Measurements from ENCODE around the gene SLC35D2.

- TF ChIP-seq CTCF (IDR thresholded peaks at IDR 0.05; ENCODE audit: low read depth, low read length, poor library complexity, severe bottlenecking) (no peak), EZH2phosphoT487 (IDR thresholded peaks at IDR 0.05; ENCODE audit: borderline replicate concordance, low read length) (no peak)
Observed at GRCh38 chr9:96360976-96361375, 22.5 kb downstream of the SLC35D2 start.

Data from DOHH2 (cell line).